Measurements from ENCODE around the gene RPLP2.

Gene RPLP2

GRCh38 chr11:815675-816432, 6.1 kb downstream of the RPLP2 start:
- Histone ChIP-seq H3K36me3 (peaks cover 56% of the 10 kb centered on the region), H3K27ac (no peak overlapping the region), H3K4me1 (peaks cover 43% of the 10 kb centered on the region), H3K9me3 (no peaks in the 10 kb centered on the region), H3K27me3 (no peaks in the 10 kb centered on the region), H3K9ac (no peak overlapping the region), H3K4me2 (no peak overlapping the region), H4K20me1 (peaks cover 51% of the 10 kb centered on the region), H3K4me3 (no peak overlapping the region)
- TF ChIP-seq Cebpa-rat (IDR thresholded peaks at IDR 0.05) = no peak

- no peaks in the 10 kb centered on the region for H3K27me3 ChIP-seq
- H3K4me1 ChIP-seq = peaks cover 43% of the 10 kb centered on the region
- H4K20me1 ChIP-seq = peaks cover 51% of the 10 kb centered on the region
- H3K9me3 ChIP-seq = no peaks in the 10 kb centered on the region
- no peak overlapping the region for H3K4me3 ChIP-seq
- no peak overlapping the region for H3K27ac ChIP-seq
- peaks cover 50% of the 10 kb centered on the region for H3K36me3 ChIP-seq
- no peak overlapping the region for H3K4me2 ChIP-seq
- TF ChIP-seq Cebpa-rat (IDR thresholded peaks at IDR 0.05) = no peak
- no peak overlapping the region for H3K9ac ChIP-seq
Measured at GRCh38 chr11:816433-816779, 6.6 kb downstream of the RPLP2 start.

GRCh38 chr11:818396-819128, 8.8 kb downstream of the RPLP2 start, which contains the start of gene PNPLA2:
PNPLA2 (plus strand) TSS chr11:818914; CDS start chr11:819719, 805 bp downstream.
- no peak for TF ChIP-seq Cebpa-rat (IDR thresholded peaks at IDR 0.05)
- Histone ChIP-seq H3K4me1 (peaks cover 33% of the 10 kb centered on the region), H3K27ac (peak within 1 kb of the TSS; percentile 90), H3K4me3 (peak within 1 kb of the TSS; percentile 88), H3K27me3 (no peaks in the 10 kb centered on the region), H3K9me3 (no peaks in the 10 kb centered on the region), H3K4me2 (peak within 1 kb of the TSS; percentile 89), H3K9ac (peak within 1 kb of the TSS; percentile 94), H4K20me1 (peaks cover 51% of the 10 kb centered on the region), H3K36me3 (peaks cover 41% of the 10 kb centered on the region)

GRCh38 chr11:819129-819931, 9.6 kb downstream of the RPLP2 start:
- H3K27ac ChIP-seq = peak overlapping the region; percentile 90
- peaks cover 41% of the 10 kb centered on the region for H3K36me3 ChIP-seq

GRCh38 chr11:819943-820649, 10.3 kb downstream of the RPLP2 start:
- Histone ChIP-seq H3K36me3 (peaks cover 41% of the 10 kb centered on the region), H3K9ac (peak overlapping the region; percentile 94), H3K4me3 (peak overlapping the region; percentile 88), H4K20me1 (peaks cover 60% of the 10 kb centered on the region), H3K4me2 (peak overlapping the region; percentile 87), H3K4me1 (peaks cover 41% of the 10 kb centered on the region), H3K27ac (peak overlapping the region; percentile 90), H3K27me3 (peaks cover 5% of the 10 kb centered on the region), H3K9me3 (no peaks in the 10 kb centered on the region)
- no peak for TF ChIP-seq Cebpa-rat (IDR thresholded peaks at IDR 0.05)

More at GRCh38 chr11:819129-819931, 9.6 kb downstream of the RPLP2 start:
- H3K27me3 ChIP-seq = no peaks in the 10 kb centered on the region
- H4K20me1 ChIP-seq = peaks cover 52% of the 10 kb centered on the region
- peak overlapping the region; percentile 89 for H3K4me2 ChIP-seq
- H3K9ac ChIP-seq = peak overlapping the region; percentile 94
- TF ChIP-seq Cebpa-rat (IDR thresholded peaks at IDR 0.05) = no peak
- H3K9me3 ChIP-seq = no peaks in the 10 kb centered on the region
- H3K4me1 ChIP-seq = peaks cover 33% of the 10 kb centered on the region
- peak overlapping the region; percentile 88 for H3K4me3 ChIP-seq

- H3K36me3 ChIP-seq = peaks cover 41% of the 10 kb centered on the region
- peak overlapping the region; percentile 88 for H3K4me3 ChIP-seq
- H3K27me3 ChIP-seq = peaks cover 13% of the 10 kb centered on the region
- peak overlapping the region; percentile 90 for H3K27ac ChIP-seq
- TF ChIP-seq Cebpa-rat (IDR thresholded peaks at IDR 0.05) = no peak
- H3K4me2 ChIP-seq = peak overlapping the region; percentile 87
- peak overlapping the region; percentile 94 for H3K9ac ChIP-seq
- H3K4me1 ChIP-seq = peaks cover 49% of the 10 kb centered on the region
- no peaks in the 10 kb centered on the region for H3K9me3 ChIP-seq
- peaks cover 65% of the 10 kb centered on the region for H4K20me1 ChIP-seq
Measured at GRCh38 chr11:820655-821511, 11.1 kb downstream of the RPLP2 start.

GRCh38 chr11:821512-822371, 12.0 kb downstream of the RPLP2 start:
- Histone ChIP-seq H3K4me3 (no peak overlapping the region), H3K4me1 (peaks cover 57% of the 10 kb centered on the region), H3K4me2 (peak overlapping the region; percentile 87), H3K27me3 (peaks cover 21% of the 10 kb centered on the region), H3K9ac (peak overlapping the region; percentile 94; the same call in 1 of the 2 replicates), H3K27ac (no peak overlapping the region), H3K36me3 (peaks cover 36% of the 10 kb centered on the region), H3K9me3 (no peaks in the 10 kb centered on the region), H4K20me1 (peaks cover 70% of the 10 kb centered on the region)
- TF ChIP-seq Cebpa-rat (IDR thresholded peaks at IDR 0.05) = no peak

Measured in BLaER1 (cell line).